Pulmonary artery endothelial cell (primary cell): Measurements from ENCODE around the gene DENND2D. TPM values are rescaled to one million over a fixed set of nuclear protein-coding genes. Genes with fewer than 3 reads are reported as not detected.

Source experiments
- DNase-seq: peaks from one replicate; pipeline ENCODE4 v3.0.0-alpha.2; 2011; ENCODE audit warnings: low read depth, low spot score
- total RNA-seq: library from RNA; depleted of rRNA; stranded (reverse); fragments of >200 nt; gene quantifications from 2 replicates; pipeline ENCODE4 v1.2.3, GENCODE V29; 2014

The DENND2D gene, protein sequence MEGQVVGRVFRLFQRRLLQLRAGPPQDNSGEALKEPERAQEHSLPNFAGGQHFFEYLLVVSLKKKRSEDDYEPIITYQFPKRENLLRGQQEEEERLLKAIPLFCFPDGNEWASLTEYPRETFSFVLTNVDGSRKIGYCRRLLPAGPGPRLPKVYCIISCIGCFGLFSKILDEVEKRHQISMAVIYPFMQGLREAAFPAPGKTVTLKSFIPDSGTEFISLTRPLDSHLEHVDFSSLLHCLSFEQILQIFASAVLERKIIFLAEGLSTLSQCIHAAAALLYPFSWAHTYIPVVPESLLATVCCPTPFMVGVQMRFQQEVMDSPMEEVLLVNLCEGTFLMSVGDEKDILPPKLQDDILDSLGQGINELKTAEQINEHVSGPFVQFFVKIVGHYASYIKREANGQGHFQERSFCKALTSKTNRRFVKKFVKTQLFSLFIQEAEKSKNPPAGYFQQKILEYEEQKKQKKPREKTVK
- total RNA-seq = 0.86 and 1.3 TPM in 2 replicates

DNA sequence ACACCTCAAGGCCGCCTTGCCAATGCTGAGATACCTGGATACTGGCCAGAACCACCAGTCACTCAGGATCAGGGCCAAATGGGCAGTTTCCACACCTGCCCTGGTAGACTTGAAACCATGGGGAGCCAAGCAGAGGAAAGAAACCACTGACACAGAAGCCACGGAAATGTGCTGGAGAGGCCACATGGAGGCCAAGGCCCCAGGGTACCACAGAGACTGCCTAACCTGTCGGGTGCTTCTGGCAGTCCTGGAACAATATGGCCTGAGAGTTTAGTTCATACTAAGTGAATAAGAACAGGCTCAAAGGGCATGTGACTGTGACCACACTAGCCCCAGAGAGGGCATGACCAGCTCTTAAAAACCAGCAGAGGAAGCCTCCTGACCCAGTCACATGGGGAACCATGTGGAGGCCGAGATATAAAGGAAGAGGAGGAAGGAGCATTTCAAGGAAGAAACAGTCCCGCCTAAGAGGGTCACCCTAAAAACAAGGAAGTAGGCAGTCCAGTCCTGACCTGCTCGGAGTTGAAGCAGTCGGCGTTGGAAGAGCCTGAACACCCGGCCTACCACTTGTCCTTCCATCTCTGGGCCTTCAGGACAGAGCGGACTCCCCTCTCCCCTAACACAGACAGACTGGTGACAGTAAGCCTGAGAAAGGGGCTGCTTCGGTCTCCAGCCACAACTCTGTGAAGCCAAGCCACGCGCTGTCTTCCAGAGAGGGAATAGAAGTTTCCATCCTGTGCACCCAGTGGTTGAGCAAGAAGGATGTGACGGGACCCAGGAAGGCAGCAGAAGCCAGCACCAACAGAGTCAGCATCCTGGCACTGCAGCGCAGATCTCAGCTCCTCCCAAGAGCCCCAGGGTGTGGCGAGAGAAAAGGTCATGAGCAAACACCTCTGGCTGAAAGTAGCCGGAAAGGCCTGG is at the start of gene DENND2D:
DENND2D (minus strand) TSS at position 766 of the 921 bp plus-strand sequence; CDS start at position 579, 187 bp downstream.
- no peak for DNase-seq

- DNase-seq = no peak
Measured at GRCh38 chr1:111249960-111250359, 49.5 kb upstream of the DENND2D start.

GRCh38 chr1:111247125-111247838 is 46.8 kb upstream of the DENND2D start:
- no peak for DNase-seq

DNA sequence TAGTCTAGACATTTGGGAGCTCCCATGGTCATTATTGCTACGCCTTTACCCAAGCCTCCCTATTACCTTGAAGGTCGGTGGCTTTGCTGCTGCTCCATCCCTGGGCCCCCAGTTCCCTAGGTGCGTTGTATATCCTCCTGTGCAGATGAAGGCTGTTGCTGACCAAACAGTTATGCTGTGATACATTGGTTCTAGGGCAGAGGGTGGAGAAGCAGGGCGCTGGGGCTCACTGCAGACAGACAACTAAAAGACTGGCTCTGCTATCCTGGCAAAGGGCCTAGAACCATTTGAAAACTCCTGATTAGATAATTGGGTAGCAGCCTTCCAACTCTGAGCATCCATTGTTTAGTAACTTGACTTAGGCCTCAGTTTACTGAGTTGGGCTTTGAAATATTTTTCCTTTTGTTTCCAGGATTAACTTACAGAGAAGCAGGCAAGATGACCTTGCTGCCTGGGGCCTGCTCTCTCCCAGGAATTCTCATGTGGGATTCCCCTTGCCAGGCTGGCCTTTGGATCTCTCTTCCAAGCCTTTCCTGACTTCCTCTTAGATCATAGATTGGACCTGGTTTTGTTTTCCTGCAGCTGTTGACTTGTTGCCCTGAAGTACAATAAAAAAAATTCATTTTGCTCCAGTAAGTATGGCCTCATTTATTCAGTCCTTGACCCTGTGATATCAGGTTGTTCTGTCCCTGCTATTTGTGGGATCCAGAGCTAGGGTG is 42.5 kb upstream of the DENND2D start:
- DNase-seq = no peak

- DNase-seq = no peak
Measured at GRCh38 chr1:111241797-111242196, 41.4 kb upstream of the DENND2D start.

- DNase-seq = no peak
Measured at GRCh38 chr1:111238056-111238795, 37.8 kb upstream of the DENND2D start.

GRCh38 chr1:111236806-111237205 is 36.4 kb upstream of the DENND2D start:
- DNase-seq = no peak

DNA sequence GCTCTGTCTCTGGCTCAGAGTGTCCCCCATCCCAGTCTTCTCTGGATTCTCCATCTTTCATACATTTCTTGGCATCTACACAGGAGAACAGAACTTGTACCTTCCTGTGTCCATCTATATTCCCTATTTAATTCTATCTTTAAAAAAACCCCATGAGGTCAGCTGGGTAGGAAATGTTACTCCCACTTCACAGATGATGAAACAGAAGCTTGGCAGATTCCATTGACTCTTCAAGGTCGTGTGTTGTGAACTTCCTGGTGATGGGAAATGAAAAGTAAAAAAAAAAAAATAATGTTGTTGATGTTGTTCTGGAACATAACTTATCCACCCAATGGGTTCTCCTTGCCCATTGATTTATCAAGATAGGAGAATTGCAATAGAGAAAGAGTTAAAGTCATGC is 35.9 kb upstream of the DENND2D start:
- DNase-seq = no peak

DNA sequence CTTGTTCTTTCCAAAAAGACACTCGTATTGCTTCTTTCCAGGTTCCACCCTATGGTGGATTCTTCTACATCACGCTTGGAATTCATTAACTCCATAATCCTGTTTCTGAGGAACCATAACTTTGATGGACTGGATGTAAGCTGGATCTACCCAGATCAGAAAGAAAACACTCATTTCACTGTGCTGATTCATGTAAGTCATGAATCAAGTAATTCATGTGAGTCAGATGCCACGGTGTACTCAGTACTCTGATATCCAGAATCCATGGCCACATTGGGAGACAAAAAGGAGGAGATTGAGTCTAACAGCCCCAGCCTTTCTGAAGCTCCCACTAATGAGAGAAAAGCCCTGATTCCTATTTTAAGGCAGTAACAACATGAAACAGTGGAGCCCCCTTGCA is 34.4 kb upstream of the DENND2D start:
- DNase-seq = no peak

DNA sequence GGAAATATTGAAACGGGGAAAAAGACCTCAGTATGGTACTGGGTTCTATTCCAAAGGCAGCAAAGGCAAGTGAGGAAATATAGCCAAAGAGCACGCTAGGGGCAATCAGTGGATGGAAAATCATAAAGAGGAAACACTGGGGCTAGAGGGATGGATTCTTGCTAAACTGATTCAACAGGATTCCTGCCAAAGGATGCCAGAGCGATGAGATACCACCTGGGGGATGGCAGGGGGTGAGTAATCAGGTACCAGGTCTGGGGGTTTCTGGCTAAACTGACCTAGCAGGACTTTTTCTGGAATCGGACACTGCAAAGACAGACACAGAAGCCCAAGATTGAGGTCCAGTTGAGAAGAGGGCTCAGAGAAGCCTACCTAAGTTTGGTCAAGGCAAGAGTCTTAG is 33.8 kb upstream of the DENND2D start:
- no peak for DNase-seq

DNA sequence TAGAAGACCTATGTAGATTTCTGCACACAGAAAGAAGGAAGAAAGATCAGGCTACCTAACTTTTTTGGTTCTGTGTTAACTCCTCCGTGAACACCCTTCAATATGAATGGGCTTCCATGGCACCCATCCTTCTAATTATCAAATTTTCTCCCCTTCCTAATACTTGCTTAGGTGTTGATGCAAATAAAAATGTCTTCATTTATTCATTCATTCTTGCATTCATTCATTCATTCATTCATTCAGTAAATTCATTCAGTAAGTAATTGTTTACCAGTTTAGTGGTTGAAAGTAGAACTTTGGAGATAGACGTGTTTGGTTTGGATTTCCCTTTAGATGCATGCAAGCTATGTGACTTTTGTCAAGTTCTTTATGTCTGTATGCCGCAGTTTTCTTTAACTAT is 31.7 kb upstream of the DENND2D start:
- DNase-seq = no peak

GRCh38 chr1:111228748-111229126 is 28.3 kb upstream of the DENND2D start:
- no peak for DNase-seq

DNA sequence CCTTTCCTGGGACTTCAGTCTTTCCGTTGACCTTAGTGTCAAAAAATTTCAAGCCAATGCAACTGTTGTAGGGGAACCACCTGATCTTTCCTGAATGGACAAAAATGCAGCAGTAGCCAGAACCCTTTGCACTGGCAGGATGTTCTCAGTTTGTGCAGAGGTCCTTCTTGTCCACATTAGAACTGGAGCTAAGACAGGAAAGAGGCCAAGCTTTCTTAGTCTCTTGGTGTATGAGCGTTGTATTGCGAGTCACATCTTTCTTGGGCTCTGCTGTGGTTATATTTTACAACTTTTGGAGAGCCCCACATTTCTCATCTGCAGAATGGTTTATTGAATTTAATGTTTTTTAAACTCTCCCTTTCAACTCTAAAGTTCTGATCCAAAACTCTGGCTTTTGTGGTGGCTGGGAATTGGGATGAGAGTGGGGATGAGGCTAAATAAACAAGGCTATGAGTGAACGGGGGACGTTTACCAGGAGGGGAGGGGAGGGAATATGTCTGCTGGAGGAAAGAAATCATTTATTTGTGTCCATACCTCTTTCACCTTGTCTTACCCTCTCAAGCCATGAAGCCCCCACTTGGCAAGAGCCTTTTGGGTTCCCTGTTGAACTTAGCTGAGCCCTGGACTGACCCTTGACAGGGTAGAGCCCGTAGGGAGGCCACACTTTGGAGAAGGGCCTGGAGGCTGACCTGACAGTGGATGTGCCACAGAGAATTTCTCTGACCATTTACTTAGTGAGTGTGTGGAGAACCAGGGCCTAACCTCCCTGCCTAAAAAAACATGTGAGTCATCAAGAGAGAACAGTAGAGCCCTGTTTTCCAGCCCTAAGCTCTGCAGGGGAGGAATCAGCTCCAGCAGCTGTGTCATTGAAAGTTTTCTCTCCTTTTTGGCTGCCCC is 27.7 kb upstream of the DENND2D start:
- no peak for DNase-seq

- DNase-seq = no peak
Measured at GRCh38 chr1:111227434-111227833, 27.0 kb upstream of the DENND2D start, which contains the start of gene CHI3L2. TSS of gene CHI3L2 (plus strand) at chr1:111227713. CDS start at chr1:111227730, 17 bp downstream.

DNA sequence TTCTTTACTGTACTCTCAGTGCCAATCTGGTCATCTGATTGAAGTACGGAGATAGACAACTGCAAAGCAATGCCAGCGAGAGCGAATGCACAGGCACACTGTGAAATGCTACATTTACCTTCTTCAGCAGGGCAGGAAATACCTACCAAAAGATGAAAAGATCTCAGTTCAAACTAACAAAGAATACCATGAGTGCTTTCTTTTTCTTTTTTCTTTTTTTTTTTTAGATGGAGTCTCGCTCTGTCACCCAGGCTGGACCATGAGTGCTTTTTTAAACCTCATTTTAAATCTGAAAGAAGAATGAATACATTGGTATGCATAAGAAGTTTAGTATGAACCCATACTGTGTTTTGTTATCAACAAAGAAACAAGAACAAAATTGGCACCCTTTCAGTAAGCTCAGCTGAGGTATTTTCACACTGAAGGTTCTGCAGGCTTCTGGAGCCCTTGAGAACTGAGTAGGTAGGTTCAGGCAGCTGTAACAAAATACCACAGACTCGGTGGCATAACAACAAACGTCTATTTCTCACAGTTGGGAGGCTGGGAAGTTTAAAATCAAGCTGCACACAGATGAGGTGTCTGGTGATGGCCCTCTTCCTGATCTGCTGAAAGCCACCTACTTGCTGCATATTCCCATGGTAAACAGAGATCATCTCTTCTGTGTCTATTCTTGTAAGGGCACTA is 25.4 kb upstream of the DENND2D start:
- DNase-seq = no peak

DNA sequence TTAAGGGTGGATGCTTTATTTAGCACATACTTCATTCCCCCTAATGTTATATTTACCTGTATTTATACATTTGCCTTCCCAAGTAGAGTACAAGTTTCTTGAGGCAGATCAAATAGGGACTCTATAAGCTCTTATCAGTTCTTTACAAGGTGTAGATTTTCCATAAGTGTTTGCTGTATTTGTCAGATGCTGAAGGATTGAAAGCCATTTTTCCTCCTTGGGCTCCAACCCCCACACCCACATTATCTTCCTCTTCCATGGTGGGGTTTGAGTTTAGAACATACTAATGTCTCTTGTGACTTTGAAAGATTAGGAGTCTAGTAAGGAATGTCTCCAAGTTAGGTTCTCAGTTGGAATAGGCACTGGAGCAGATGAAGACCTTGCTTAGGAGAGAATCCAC is 24.6 kb upstream of the DENND2D start:
- DNase-seq = no peak

DNA sequence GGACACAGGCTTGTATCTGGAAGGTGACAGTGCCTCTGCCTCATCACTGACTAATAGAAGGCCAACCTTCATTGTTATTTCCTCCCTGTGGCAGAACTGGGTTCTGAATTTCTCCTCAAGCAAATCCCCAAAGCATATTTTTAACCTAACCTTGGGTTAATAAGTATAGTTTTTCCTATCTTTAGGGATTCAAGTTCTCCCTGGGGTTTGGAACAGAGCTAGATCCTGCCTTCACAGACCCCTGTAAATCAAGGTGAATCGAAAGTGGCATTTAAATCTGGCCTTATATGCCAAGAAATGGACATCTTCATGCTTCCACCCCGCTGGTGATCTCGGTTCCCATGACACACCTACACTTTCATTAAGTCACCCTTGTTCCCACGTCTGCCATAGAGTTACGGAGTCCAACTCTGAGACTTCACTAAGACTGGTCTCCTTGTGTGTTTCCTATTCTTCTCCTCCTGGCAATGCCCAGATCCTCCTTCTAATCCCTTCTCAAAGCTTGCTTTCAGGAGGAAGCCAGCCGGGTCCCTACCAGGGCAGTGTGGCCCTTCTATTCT is 22.8 kb upstream of the DENND2D start:
- no peak for DNase-seq
